SIG-M5 treated with dmso at 0.1 percent for 504 hours (cell line): ENCODE measurements around the gene ACCSL.

Source experiments
- DNase-seq: peaks from one replicate; lab custom pipeline; 2025; ENCODE audit not compliant: unreplicated experiment; lab: John Stamatoyannopoulos, UW

ACCSL gene

DNA sequence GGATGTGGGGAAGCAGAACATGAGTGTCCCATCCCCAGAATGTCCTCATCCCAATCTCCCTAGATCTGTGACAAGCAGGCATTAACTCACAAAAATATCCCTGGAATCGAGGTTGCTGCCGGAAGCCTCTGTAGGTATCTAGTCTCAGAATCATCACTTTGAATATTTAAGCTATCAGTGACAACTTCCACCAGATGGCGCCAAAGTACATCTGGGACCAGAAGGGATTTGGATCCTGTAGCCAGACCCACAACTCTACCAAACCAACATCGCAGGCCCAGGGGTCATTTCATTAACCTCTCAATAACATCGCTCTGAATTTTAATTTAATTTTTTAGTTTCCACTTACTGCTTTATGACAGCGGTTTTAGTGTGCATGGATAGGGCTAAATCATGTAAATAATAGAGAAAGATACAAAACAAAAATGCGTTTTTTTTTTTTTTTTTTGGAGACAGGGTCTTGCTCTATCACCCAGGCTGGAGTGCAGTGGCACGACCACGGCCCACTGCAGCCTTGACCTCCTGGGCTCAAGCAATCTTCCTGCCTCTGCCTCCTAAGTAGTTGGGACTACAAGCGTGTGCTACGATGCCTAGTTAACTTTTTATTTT is 46.6 kb downstream of the ACCSL start:
- peak; percentile 76 for DNase-seq

DNA sequence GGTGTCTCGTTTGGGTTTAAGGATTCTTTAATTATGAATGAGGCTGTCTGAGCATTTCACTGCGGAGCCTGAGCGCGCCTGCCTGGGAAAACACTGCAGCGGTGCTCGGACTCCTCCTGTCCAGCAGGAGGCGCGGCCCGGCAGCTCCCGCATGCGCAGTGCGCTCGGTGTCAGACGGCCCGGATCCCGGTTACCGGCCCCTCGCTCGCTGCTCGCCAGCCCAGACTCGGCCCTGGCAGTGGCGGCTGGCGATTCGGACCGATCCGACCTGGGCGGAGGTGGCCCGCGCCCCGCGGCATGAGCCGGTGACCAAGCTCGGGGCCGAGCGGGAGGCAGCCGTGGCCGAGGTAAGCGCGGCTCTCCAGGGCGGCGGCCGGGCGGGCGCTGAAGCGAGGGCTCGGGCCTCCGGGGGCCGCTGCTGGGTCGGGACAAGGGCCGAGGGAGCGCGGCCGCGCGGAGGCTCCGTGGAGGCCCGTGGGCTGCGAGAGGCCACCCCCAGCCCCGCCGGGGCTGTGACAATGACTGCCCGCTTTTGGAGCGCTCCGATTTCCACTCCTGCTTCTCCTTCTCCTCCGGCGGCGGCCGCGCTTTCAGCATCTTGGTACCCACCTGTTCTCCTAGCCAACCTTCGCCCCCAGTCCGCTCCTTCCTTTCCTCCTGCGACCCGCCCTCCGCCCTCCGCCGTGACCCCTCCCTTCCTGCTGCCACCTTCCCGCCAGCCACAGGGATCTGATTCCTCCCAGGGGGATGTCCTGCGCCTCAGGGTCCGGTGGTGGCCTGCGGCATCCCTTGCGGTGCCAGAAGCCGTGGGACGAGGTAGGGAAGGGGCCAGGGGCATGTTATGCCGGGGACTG is 48.0 kb downstream of the ACCSL start, which contains the start of gene EXT2:
Gene EXT2 (plus strand): TSS at position 173 of the 854 bp plus-strand sequence. CDS start 12,035 bp downstream, outside the sequence.
- peak; percentile 75 for DNase-seq

DNA sequence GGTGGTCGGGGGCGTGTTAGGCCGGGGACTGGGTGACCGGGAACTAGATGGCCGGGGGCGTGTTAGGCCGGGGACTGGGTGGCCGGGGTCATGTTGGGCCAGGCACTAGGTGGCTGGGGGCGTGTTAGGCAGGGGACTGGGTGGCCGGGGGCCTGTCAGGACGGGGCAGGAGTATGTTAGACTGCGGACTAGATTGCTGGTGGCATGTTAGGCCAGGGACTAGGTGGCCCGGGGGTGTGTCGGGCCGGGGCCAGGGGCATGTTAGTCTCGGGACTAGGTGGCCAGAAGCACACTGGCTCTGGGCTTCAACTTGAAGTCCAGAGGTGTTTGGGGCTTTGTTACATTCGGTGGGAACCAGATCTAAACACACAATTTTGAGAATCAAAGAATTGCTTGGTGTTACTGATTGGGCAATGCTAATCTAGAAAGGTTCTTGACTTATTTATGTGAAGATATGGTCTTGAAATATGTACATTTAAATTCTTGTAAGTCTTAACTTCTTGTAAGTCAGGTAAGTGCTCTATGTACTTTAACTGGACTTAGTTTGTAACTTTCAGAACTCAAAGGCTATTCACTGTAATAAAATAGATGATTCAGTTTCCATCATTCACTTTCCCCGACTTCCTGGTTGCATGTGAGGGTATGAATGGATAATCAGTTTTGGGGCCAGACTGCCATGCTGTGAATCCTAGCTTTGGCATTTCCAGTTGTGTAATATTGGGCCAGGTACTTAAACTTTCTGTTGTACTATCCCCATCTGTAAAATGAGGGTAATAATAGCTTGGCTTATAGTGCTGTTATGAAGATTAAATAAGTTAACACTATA is 48.8 kb downstream of the ACCSL start:
- DNase-seq = no peak

DNA sequence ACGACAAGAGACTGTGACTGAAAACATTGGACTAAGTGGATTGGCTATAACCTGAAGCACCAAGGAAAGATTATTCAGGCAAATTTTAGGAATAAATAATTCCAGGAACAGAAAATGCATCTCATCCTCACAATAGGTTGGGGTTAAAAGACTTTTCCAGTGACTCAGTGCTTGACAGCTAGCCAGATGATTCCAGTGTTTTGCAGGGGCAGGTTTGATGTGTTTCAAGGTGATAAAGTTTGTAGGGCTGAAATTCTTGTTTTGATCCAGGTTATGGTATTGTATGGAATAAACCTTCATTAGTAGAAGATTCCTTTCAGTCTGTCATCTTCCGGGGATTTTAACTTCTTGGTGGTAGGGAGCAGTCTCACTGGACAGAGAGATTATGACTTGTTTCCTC is 50.0 kb downstream of the ACCSL start:
- DNase-seq = no peak

DNA sequence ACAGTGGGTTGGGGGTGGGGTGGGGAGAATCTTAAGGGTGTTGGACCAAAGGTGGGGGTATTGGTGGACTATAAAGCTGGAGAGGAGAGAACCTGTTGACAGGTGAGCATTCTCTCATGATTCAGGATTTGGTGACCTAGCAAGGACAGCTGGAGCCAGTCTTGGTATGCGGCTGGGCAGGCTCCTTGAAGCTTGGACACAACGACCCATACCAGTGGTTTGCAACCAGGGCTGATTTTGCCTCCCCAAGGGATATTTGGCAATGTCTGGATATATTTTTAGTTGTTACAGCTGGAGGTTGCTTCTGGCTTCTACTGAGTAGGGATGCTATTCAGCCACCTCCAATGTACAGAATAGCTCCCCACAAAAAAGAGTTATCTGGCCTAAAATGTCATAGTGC is 53.3 kb downstream of the ACCSL start:
- DNase-seq = no peak

DNA sequence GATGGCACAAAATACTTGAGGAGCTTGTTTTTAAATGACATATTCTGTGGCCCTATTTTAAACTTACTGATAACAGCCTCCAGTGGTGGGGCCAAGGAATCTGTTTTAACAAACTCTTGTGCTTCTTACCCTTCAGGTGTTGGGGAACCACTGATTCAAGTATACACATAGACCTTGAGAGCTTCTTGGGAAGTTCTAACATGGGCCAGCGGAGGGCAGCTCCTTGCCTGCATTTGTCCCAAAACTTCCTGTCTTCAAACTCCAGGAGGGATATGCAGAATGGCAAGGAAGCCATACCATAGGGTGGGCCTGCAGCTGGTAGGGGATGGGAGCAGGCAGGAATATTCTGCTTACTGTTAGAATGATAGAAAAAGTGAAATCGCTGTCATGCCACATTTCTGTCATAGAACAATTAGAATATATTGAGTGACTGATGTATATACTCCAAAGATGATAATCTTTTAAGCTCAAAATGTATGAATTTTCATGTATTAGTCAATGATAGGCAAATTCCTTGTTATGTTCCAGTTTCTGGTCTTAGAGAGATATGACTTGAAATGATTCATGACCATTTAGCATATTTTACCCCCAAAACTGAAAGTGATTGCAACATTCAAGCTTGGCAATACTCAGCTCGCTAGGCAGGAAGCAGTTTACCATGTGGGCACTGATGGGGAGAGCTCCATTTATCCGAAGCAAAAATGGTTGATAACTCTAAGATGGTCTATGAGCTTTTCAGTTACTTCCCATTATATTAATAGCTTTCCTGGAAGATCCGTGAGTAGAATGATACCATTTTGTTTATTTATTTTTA is 56.9 kb downstream of the ACCSL start:
- peak; percentile 21 for DNase-seq

DNA sequence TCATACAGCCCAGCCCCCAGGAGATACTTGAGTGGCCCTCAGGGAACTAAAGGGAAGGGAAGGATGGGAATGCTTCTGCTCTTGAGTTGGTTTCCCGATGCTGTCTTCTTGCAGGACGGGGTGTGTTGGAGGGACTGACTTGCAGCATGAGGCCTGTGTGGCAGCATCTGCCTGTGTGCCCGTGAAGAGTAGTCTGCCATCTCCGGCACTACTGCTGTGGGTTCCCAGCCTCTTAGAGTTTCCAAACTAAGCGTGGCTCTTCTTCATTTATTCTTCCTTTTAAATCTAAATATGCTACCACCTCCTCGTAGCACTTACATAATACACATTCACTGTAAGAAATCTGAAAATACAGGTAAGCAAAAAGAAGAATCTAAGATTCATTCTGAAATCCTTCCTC is 60.5 kb downstream of the ACCSL start:
- no peak for DNase-seq
